Mesendoderm (in vitro differentiated cells): Measurements from ENCODE around the gene TBCD.

Experiments
- DNase-seq: peaks from one replicate; pipeline ENCODE4 v3.0.0; 2013
- H2AK5ac ChIP-seq: 2 replicates; pipeline ENCODE4 v1.6.1; 2013; ENCODE audit warnings: low read length, inconsistent platforms
- H2BK120ac ChIP-seq: 2 replicates; pipeline ENCODE4 v1.6.1; 2013; ENCODE audit warnings: low read depth, mild to moderate bottlenecking, low read length, moderate library complexity, mixed read lengths
- H2BK15ac ChIP-seq: replicated peaks from 2 replicates; pipeline ENCODE4 v1.6.1; 2013; ENCODE audit warnings: low read depth, mild to moderate bottlenecking, moderate library complexity
- H2BK5ac ChIP-seq: 2 replicates; pipeline ENCODE4 v1.6.1; 2013; ENCODE audit warnings: low read length, inconsistent platforms
- H3K18ac ChIP-seq: 2 replicates; pipeline ENCODE4 v1.6.1; 2013; ENCODE audit warnings: mild to moderate bottlenecking, low read length, mixed read lengths
- H3K23ac ChIP-seq: one replicate; pipeline ENCODE4 v1.6.1; 2013; ENCODE audit warnings: low read length
- H3K27ac ChIP-seq: 2 replicates; pipeline ENCODE4 v1.5.1; 2013; ENCODE audit warnings: low read depth, mild to moderate bottlenecking, inconsistent platforms, low read length, moderate library complexity
- H3K27me3 ChIP-seq: 2 replicates; pipeline ENCODE4 v1.6.1; 2013; ENCODE audit warnings: low read length, control low read depth, mild to moderate bottlenecking, inconsistent platforms; ENCODE audit not compliant: insufficient read depth, poor library complexity
- H3K36me3 ChIP-seq: 2 replicates; pipeline ENCODE4 v1.6.1; 2013; ENCODE audit warnings: low read length, inconsistent platforms; ENCODE audit not compliant: control insufficient read depth, insufficient read depth
- H3K4ac ChIP-seq: one replicate; pipeline ENCODE4 v1.6.1; 2013; ENCODE audit warnings: low read depth, mild to moderate bottlenecking, low read length, moderate library complexity
- H3K4me1 ChIP-seq: 2 replicates; pipeline ENCODE4 v1.6.1; 2013; ENCODE audit warnings: low read depth, low read length, inconsistent platforms; ENCODE audit not compliant: control insufficient read depth
- H3K4me2 ChIP-seq: 2 replicates; pipeline ENCODE4 v1.6.1; 2013; ENCODE audit warnings: low read length
- H3K4me3 ChIP-seq: 2 replicates; pipeline ENCODE4 v1.5.1; 2013; ENCODE audit warnings: mild to moderate bottlenecking, low read length
- H3K56ac ChIP-seq: one replicate; pipeline ENCODE4 v1.6.1; 2013; ENCODE audit warnings: low read length
- H3K79me1 ChIP-seq: 2 replicates; pipeline ENCODE4 v1.6.1; 2013; ENCODE audit warnings: low read length, inconsistent platforms
- H3K79me2 ChIP-seq: 2 replicates; pipeline ENCODE4 v1.6.1; 2013; ENCODE audit warnings: mild to moderate bottlenecking, low read length; ENCODE audit not compliant: control insufficient read depth, insufficient read depth
- H3K9ac ChIP-seq: 2 replicates; pipeline ENCODE4 v1.6.1; 2013; ENCODE audit warnings: low read length, inconsistent platforms
- H4K5ac ChIP-seq: one replicate; pipeline ENCODE4 v1.6.1; 2013; ENCODE audit warnings: low read length
- H4K8ac ChIP-seq: one replicate; pipeline ENCODE4 v1.6.1; 2013; ENCODE audit warnings: low read depth, mild to moderate bottlenecking, control low read depth, low read length, moderate library complexity
- WGBS: extraction: QIAGEN DNeasy Blood & Tissue Kit; methylation state at CpG from one replicate; pipeline ENCODE4 v1.1.7; 2013; ENCODE audit warnings: low lambda C conversion rate, missing lambda C conversion rate; ENCODE audit not compliant: insufficient coverage; ENCODE audit errors: extremely low coverage; 5-methylcytosine and 5-hydroxymethylcytosine counted together

The TBCD gene

DNA sequence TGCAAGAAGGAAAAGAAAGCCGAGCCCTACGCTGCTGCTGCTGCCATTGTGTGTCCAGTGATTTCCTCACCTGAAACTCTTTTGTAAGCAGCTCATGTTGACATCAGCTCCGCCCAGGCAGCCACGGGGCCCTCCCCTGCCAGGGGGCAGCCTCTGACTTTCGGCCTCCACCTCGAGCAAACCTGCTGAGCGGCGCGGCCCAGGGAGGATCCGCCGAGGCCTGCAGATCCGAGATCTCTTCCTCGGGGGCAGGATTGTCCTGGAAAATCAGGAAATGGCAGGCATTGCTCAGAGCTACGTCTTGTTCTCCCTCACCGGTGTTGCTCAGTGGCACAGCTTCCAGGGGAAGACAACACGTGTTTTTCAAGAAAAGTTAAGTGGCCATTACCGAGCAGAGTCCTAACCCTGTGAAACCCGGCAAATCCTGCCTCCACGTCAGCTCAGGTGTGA, 123.6 kb downstream of the TBCD start:
- H4K5ac ChIP-seq = no peak overlapping the region
- no CpG with 5 or more reads among the region's 19 CpGs for WGBS
- no peaks in the 10 kb centered on the region for H3K4me1 ChIP-seq
- peaks cover 10% of the 10 kb centered on the region for H3K79me1 ChIP-seq
- DNase-seq = peak; percentile 77
- no peak overlapping the region for H4K8ac ChIP-seq
- H2BK120ac ChIP-seq = no peak overlapping the region
- H2AK5ac ChIP-seq = no peak overlapping the region
- no peak overlapping the region for H3K4me3 ChIP-seq
- peak overlapping the region; percentile 37 for H3K9ac ChIP-seq
- no peak overlapping the region for H2BK15ac ChIP-seq
- peaks cover 4% of the 10 kb centered on the region for H3K79me2 ChIP-seq
- no peak overlapping the region for H3K4ac ChIP-seq
- H2BK5ac ChIP-seq = no peak overlapping the region
- no peak overlapping the region for H3K18ac ChIP-seq
- H3K27me3 ChIP-seq = no peaks in the 10 kb centered on the region
- H3K36me3 ChIP-seq = peaks cover 2% of the 10 kb centered on the region
- no peak overlapping the region for H3K27ac ChIP-seq
- H3K4me2 ChIP-seq = no peak overlapping the region
- H3K23ac ChIP-seq = no peak overlapping the region
- H3K56ac ChIP-seq = peak overlapping the region; percentile 34

DNA sequence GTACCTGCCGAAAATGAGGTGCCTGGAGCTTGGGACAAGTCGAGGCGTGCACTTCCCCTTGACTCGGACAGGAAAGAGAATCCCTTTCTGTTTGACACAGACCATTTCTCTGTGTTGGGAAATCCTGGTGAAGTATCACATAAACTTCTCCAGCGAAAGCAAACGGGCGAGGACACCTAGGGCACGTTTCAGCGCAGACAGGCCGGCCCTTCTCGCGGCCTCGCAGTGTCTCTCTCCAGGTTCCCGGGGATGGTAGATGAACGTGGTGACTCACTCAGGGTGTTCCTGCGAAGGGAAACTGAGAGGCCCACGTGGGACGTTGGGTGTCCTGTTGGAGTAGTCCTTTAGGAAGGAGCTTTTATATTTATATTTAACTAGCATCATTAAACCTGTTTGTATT, 124.3 kb downstream of the TBCD start:
- Histone ChIP-seq H3K4me3 (no peak overlapping the region), H2BK15ac (no peak overlapping the region), H3K9ac (no peak overlapping the region), H3K27me3 (no peaks in the 10 kb centered on the region), H2BK5ac (no peak overlapping the region), H3K23ac (no peak overlapping the region), H2BK120ac (no peak overlapping the region), H3K4me2 (no peak overlapping the region), H3K4me1 (no peaks in the 10 kb centered on the region), H2AK5ac (no peak overlapping the region), H3K56ac (peak overlapping the region; percentile 26), H3K79me1 (peaks cover 12% of the 10 kb centered on the region), H3K18ac (no peak overlapping the region), H3K79me2 (peaks cover 6% of the 10 kb centered on the region), H3K36me3 (no peaks in the 10 kb centered on the region), H4K5ac (no peak overlapping the region), H4K8ac (no peak overlapping the region), H3K27ac (no peak overlapping the region), H3K4ac (no peak overlapping the region)
- DNase-seq = peak; percentile 23
- WGBS = no CpG with 5 or more reads among the region's 18 CpGs

DNA sequence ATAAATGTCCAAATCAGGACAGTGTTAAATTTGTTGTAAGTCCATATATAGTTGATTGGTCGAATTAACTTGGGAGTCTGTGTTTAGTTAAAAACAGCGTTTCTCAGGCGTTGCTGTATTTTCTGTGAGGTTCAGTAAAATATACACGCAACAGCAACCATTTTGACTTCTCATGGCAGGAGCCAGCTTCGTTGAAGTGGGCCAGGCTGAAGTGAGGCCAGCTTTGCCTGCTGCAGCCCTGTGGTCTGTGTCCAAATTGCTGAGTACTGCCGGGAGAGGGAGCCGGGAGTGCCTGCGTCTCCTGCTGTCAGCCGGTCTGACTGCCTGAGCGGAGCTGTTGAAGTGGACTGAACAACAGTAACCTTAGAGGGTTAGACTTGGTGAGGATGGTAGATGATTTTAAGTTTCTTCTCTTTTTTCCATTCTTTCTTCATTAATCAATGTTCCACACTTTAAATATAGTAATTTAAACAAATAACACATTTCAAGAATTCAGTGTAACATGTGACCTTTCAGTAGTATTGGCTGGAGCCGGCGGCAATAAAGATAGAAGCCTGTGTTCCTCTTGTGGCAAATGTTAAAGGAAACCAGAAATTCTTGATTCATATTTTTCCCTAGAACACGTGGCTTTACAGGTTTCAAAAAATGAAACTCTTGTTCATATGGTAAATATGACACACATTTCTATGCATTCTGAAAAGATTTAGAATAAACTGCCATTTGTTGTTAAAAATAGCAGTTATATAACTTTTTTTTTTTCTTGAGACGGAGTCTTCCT, 124.9 kb downstream of the TBCD start:
- no CpG with 5 or more reads among the region's 14 CpGs for WGBS
- DNase-seq = peak; percentile 57
- H2BK120ac ChIP-seq = no peak overlapping the region

GRCh38 chr17:82878527-82878926, 126.7 kb downstream of the TBCD start:
- Histone ChIP-seq H2BK5ac (no peak overlapping the region), H2AK5ac (no peak overlapping the region), H3K79me1 (peaks cover 17% of the 10 kb centered on the region), H4K8ac (no peak overlapping the region), H3K56ac (no peak overlapping the region), H3K36me3 (no peaks in the 10 kb centered on the region), H3K4me3 (no peak overlapping the region), H2BK15ac (no peak overlapping the region), H3K18ac (no peak overlapping the region), H3K9ac (no peak overlapping the region), H2BK120ac (no peak overlapping the region), H3K23ac (no peak overlapping the region), H3K4me1 (no peaks in the 10 kb centered on the region), H3K4ac (no peak overlapping the region), H4K5ac (no peak overlapping the region), H3K27ac (no peak overlapping the region), H3K4me2 (no peak overlapping the region), H3K27me3 (no peaks in the 10 kb centered on the region), H3K79me2 (peaks cover 6% of the 10 kb centered on the region)
- no peak for DNase-seq
- WGBS = no CpG with 5 or more reads among the region's 9 CpGs

More for the DNA sequence above, 124.9 kb downstream of the TBCD start:
- no peak overlapping the region for H2AK5ac ChIP-seq
- H3K56ac ChIP-seq = no peak overlapping the region
- H3K4ac ChIP-seq = no peak overlapping the region
- no peak overlapping the region for H4K8ac ChIP-seq
- H3K36me3 ChIP-seq = no peaks in the 10 kb centered on the region
- no peak overlapping the region for H3K23ac ChIP-seq
- H3K4me2 ChIP-seq = no peak overlapping the region
- no peak overlapping the region for H3K4me3 ChIP-seq
- H3K79me1 ChIP-seq = peaks cover 12% of the 10 kb centered on the region
- H3K79me2 ChIP-seq = peaks cover 6% of the 10 kb centered on the region
- H2BK5ac ChIP-seq = no peak overlapping the region
- no peaks in the 10 kb centered on the region for H3K27me3 ChIP-seq
- no peak overlapping the region for H2BK15ac ChIP-seq
- H3K4me1 ChIP-seq = no peaks in the 10 kb centered on the region
- no peak overlapping the region for H4K5ac ChIP-seq
- H3K9ac ChIP-seq = no peak overlapping the region
- H3K27ac ChIP-seq = no peak overlapping the region
- H3K18ac ChIP-seq = no peak overlapping the region

- no peak overlapping the region for H3K4me3 ChIP-seq
- no peaks in the 10 kb centered on the region for H3K27me3 ChIP-seq
- no peak overlapping the region for H2AK5ac ChIP-seq
- no CpG with 5 or more reads among the region's 15 CpGs for WGBS
- H3K4ac ChIP-seq = no peak overlapping the region
- H3K18ac ChIP-seq = no peak overlapping the region
- H2BK5ac ChIP-seq = no peak overlapping the region
- no peak overlapping the region for H4K5ac ChIP-seq
- H3K79me1 ChIP-seq = peaks cover 17% of the 10 kb centered on the region
- no peaks in the 10 kb centered on the region for H3K4me1 ChIP-seq
- H3K79me2 ChIP-seq = peaks cover 6% of the 10 kb centered on the region
- no peak overlapping the region for H3K9ac ChIP-seq
- H3K27ac ChIP-seq = no peak overlapping the region
- no peak overlapping the region for H3K23ac ChIP-seq
- H3K56ac ChIP-seq = no peak overlapping the region
- no peak overlapping the region for H4K8ac ChIP-seq
- DNase-seq = no peak
- H2BK120ac ChIP-seq = no peak overlapping the region
- no peak overlapping the region for H3K4me2 ChIP-seq
- H3K36me3 ChIP-seq = no peaks in the 10 kb centered on the region
- H2BK15ac ChIP-seq = no peak overlapping the region
These were observed 127.4 kb downstream of the TBCD start for GRCh38 chr17:82879241-82879640.
